A549 (cell line): ENCODE data around the gene ARHGEF11.

Experiments used
- CHD2 ChIP-seq: fragments of 150-350 bp; IDR thresholded peaks from 2 replicates; pipeline ENCODE4 v1.6.1; 2014; ENCODE audit warnings: low read length; ENCODE audit not compliant: partially characterized antibody
- MAFK ChIP-seq: fragments of 450-650 bp; IDR thresholded peaks from 2 replicates; pipeline ENCODE4 v1.6.1; 2014; ENCODE audit not compliant: partially characterized antibody
- MYC ChIP-seq: IDR thresholded peaks from 2 replicates; pipeline ENCODE4 v1.6.1; 2012; ENCODE audit warnings: mild to moderate bottlenecking, inconsistent platforms, low read length, improper control_type of control experiment, borderline replicate concordance
- POLR2A ChIP-seq: IDR thresholded peaks from 2 replicates; pipeline ENCODE4 v1.6.1; 2012; ENCODE audit warnings: mild to moderate bottlenecking, low read length
- POLR2AphosphoS2 ChIP-seq: conservative IDR thresholded peaks from 2 replicates; pipeline ENCODE4 v1.6.1; 2012; ENCODE audit warnings: low read length, improper control_type of control experiment, inconsistent platforms
- RAD21 ChIP-seq, 2 experiments: fragments of >200 bp in 1 of 2; sonication (Bioruptor Twin) in 1 of 2; formaldehyde crosslinking in 1 of 2; IDR thresholded peaks in 1 of 2; conservative IDR thresholded peaks in 1 of 2; 2 replicates in 1 of 2; 3 replicates in 1 of 2; pipeline ENCODE4 v1.6.1; 2012 to 2018; ENCODE audit warnings: inconsistent platforms in 1 of 2
- SREBF2 ChIP-seq: fragments of 450-650 bp; IDR thresholded peaks from 2 replicates; pipeline ENCODE4 v1.6.1; 2014; ENCODE audit warnings: mild to moderate bottlenecking, moderate library complexity
- TP53 ChIP-seq: fragments of 250-450 bp; sonication (Bioruptor Pico); IDR thresholded peaks from 2 replicates; pipeline ENCODE4 v1.5.0; 2021; ENCODE audit warnings: mild to moderate bottlenecking, moderate library complexity
- TF ChIP-seq, protein P1 (sequence below): fragments of 150-350 bp; IDR thresholded peaks from 2 replicates; pipeline ENCODE4 v1.6.1; 2014; ENCODE audit warnings: low read depth, mild to moderate bottlenecking, low read length
- TF ChIP-seq, protein P2 (sequence below): IDR thresholded peaks from 2 replicates; pipeline ENCODE4 v1.6.1; 2012
- TF ChIP-seq, protein P3 (sequence below): IDR thresholded peaks from 2 replicates; pipeline ENCODE4 v1.6.1; 2012; ENCODE audit warnings: low read depth, borderline replicate concordance
- TF ChIP-seq, protein P4 (sequence below): fragments of >200 bp; sonication (Bioruptor Twin); formaldehyde crosslinking; IDR thresholded peaks from 3 replicates; pipeline ENCODE4 v1.5.1; 2016
- TF ChIP-seq, protein P5 (sequence below): fragments of >200 bp; sonication (Bioruptor Twin); formaldehyde crosslinking; IDR thresholded peaks from 3 replicates; pipeline ENCODE4 v1.6.1; 2016

DNA sequence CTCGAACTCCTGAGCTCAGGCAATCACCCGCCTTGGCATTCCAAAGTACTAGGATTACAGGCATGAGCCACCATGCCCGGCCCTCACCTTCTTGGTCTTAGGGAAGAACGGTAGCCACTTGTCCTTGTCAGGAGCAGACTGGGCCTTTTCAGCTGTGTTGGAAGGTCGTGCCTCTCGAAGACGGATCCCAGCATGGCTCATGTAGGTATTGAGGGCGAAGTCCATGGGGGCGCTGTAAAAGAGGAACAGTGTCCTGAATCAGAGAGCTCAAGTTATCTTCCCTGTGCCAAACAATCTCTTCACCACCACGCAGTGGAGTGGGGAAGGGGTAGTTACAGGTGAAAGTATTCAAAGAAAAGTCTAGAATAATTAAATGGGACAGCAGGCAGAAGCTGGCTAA, 89.2 kb downstream of the ARHGEF11 start:
- TF ChIP-seq POLR2A (no peak), POLR2AphosphoS2 (no peak), MAFK (no peak), SREBF2 (no peak), RAD21 (conservative IDR thresholded peaks at IDR 0.05 in 1 of 2, IDR thresholded peaks at IDR 0.05 in 1 of 2) (no peak), CHD2 (no peak), TP53 (CRISPR knock-in tag) (no peak), MYC (no peak)
- TF ChIP-seq, protein P1, sequence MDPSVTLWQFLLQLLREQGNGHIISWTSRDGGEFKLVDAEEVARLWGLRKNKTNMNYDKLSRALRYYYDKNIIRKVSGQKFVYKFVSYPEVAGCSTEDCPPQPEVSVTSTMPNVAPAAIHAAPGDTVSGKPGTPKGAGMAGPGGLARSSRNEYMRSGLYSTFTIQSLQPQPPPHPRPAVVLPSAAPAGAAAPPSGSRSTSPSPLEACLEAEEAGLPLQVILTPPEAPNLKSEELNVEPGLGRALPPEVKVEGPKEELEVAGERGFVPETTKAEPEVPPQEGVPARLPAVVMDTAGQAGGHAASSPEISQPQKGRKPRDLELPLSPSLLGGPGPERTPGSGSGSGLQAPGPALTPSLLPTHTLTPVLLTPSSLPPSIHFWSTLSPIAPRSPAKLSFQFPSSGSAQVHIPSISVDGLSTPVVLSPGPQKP = no peak
- TF ChIP-seq, protein P2, sequence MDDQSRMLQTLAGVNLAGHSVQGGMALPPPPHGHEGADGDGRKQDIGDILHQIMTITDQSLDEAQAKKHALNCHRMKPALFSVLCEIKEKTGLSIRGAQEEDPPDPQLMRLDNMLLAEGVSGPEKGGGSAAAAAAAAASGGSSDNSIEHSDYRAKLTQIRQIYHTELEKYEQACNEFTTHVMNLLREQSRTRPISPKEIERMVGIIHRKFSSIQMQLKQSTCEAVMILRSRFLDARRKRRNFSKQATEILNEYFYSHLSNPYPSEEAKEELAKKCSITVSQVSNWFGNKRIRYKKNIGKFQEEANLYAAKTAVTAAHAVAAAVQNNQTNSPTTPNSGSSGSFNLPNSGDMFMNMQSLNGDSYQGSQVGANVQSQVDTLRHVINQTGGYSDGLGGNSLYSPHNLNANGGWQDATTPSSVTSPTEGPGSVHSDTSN = no peak
- TF ChIP-seq, protein P3, sequence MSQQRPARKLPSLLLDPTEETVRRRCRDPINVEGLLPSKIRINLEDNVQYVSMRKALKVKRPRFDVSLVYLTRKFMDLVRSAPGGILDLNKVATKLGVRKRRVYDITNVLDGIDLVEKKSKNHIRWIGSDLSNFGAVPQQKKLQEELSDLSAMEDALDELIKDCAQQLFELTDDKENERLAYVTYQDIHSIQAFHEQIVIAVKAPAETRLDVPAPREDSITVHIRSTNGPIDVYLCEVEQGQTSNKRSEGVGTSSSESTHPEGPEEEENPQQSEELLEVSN = no peak
- TF ChIP-seq, protein P4, sequence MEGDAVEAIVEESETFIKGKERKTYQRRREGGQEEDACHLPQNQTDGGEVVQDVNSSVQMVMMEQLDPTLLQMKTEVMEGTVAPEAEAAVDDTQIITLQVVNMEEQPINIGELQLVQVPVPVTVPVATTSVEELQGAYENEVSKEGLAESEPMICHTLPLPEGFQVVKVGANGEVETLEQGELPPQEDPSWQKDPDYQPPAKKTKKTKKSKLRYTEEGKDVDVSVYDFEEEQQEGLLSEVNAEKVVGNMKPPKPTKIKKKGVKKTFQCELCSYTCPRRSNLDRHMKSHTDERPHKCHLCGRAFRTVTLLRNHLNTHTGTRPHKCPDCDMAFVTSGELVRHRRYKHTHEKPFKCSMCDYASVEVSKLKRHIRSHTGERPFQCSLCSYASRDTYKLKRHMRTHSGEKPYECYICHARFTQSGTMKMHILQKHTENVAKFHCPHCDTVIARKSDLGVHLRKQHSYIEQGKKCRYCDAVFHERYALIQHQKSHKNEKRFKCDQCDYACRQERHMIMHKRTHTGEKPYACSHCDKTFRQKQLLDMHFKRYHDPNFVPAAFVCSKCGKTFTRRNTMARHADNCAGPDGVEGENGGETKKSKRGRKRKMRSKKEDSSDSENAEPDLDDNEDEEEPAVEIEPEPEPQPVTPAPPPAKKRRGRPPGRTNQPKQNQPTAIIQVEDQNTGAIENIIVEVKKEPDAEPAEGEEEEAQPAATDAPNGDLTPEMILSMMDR = no peak
- TF ChIP-seq, protein P5, sequence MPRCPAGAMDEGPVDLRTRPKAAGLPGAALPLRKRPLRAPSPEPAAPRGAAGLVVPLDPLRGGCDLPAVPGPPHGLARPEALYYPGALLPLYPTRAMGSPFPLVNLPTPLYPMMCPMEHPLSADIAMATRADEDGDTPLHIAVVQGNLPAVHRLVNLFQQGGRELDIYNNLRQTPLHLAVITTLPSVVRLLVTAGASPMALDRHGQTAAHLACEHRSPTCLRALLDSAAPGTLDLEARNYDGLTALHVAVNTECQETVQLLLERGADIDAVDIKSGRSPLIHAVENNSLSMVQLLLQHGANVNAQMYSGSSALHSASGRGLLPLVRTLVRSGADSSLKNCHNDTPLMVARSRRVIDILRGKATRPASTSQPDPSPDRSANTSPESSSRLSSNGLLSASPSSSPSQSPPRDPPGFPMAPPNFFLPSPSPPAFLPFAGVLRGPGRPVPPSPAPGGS = no peak
